ENCODE data around the gene SLC19A2. TPM values are rescaled to one million over a fixed set of nuclear protein-coding genes. Genes with fewer than 3 reads are reported as not detected.
A peak's percentile ranks its signal among the peaks of the same experiment; 100 is the strongest.
"Not testable (repeated sequence)": the region's sequence is repeated elsewhere in the genome, so short reads cannot be mapped to it uniquely, and the experiment has no call there.

The SLC19A2 gene, protein sequence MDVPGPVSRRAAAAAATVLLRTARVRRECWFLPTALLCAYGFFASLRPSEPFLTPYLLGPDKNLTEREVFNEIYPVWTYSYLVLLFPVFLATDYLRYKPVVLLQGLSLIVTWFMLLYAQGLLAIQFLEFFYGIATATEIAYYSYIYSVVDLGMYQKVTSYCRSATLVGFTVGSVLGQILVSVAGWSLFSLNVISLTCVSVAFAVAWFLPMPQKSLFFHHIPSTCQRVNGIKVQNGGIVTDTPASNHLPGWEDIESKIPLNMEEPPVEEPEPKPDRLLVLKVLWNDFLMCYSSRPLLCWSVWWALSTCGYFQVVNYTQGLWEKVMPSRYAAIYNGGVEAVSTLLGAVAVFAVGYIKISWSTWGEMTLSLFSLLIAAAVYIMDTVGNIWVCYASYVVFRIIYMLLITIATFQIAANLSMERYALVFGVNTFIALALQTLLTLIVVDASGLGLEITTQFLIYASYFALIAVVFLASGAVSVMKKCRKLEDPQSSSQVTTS
- total RNA-seq (1 to 10 TPM; 8.3 to 9.3 TPM), polyA plus RNA-seq (0.62 TPM)

DNA sequence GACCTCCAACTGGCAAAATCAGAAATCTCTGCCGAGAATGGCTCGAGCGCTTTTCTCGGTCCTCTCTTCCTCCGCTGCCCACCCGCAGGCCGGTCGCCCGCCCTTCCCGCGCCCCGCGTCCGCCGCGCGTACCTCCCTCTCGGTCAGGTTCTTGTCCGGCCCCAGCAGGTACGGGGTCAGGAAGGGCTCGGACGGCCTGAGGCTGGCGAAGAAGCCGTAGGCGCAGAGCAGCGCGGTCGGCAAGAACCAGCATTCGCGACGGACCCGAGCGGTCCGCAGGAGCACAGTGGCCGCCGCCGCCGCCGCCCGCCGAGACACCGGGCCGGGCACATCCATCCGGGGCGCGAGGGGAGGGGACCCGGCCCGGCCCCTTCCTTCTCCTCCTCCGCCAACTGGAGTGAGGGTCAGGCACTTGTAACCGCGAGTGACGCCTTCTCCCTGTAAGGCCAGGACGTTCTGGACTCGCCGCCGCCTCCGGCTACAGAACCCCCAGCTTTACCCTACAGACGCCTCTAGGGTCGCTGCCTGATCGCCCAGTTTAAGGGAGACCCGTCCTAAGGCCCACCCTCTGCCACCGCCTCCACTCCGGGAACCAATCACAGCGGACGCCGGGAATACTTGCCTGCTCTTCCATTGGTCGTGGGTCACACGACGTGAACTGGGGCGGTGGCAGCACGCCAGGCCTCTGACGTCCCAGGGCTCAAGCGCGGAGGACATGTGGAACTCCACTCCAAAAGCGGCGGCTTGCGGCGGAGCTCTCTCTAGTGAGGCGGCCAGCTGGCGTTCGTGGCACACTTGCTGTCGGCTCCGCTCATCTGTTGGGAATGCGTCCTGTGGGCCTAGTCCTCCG, at the start of gene SLC19A2:
Gene SLC19A2 (minus strand): TSS at position 514 of the 850 bp plus-strand sequence. CDS start 178 bp downstream, at position 336.
- H3K27me3 ChIP-seq (ENCODE audit: insufficient read depth, low read length, poor library complexity, severe bottlenecking), result no peaks in the 10 kb centered on the region
- H3K36me3 ChIP-seq (ENCODE audit: insufficient read depth, low read length), result no peaks in the 10 kb centered on the region
- peak; percentile 89 to 96 (median 92) for DNase-seq
- no peaks in the 10 kb centered on the region for H3K9me3 ChIP-seq (ENCODE audit: low read length)
- Mint-ChIP-seq H3K36me3 (peaks cover 0 to 9% (median 0%) of the 10 kb centered on the region in 3 donors), H3K4me1 (peaks cover 32 to 36% (median 33%) of the 10 kb centered on the region in 3 donors), H3K27me3 (peaks cover 4 to 6% of the 10 kb centered on the region in 2 donors), H3K9me3 (no peaks in the 10 kb centered on the region), H3K4me3 (peak within 1 kb of the TSS; percentile 88 to 100 (median 94)), H3K27ac (peak within 1 kb of the TSS; percentile 83 to 97 (median 94))
- peaks cover 13% of the 10 kb centered on the region for H3K4me1 ChIP-seq (ENCODE audit: insufficient read depth, low read length)
- peak within 1 kb of the TSS; percentile 88 for H3K4me3 ChIP-seq (ENCODE audit: low read length)
- H3K27ac ChIP-seq (ENCODE audit: low read depth, low read length), result peak within 1 kb of the TSS; percentile 78
- ChIA-PET POLR2A (interaction anchor here (0.7 kb wide), 1 partner anchor 1143 kb away, joined by 4 read pairs; no protein-coding TSS in a partner anchor), CTCF (interaction anchor here (0.9 to 1.0 kb wide), 2 partner anchors 43 to 61 kb away, joined by 3 to 4 read pairs; no protein-coding TSS in a partner anchor)

DNA sequence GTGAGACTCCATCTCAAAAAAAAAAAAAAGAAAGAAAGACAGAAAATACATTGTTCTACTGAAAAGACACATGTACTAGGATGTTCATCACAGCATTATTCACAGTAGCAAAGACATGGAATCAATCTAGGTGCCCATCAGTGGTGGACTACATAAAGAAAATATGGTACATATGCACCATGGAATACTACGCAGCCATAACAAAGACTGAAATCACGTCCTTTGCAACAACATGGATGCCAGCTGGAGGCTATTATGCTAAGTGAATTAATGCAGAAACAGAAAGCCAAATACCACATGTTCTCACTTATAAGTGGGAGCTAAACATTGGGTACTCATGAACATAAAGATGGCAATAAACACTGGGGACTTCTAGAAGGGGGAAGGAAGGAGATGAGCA, 48.9 kb upstream of the SLC19A2 start:
- no peaks in the 10 kb centered on the region for H3K36me3 ChIP-seq (ENCODE audit: insufficient read depth, low read length)
- H3K4me1 ChIP-seq (ENCODE audit: insufficient read depth, low read length), result no peaks in the 10 kb centered on the region
- Mint-ChIP-seq H3K4me1 (no peaks in the 10 kb centered on the region), H3K36me3 (no peaks in the 10 kb centered on the region), H3K27me3 (peaks cover 10 to 35% of the 10 kb centered on the region in 2 donors), H3K9me3 (no peaks in the 10 kb centered on the region), H3K27ac (no peak overlapping the region), H3K4me3 (no peak overlapping the region)
- DNase-seq, result no peak
- ChIA-PET CTCF (no interaction called here), POLR2A (no interaction called here)
- H3K27ac ChIP-seq (ENCODE audit: low read depth, low read length), result no peak overlapping the region
- H3K4me3 ChIP-seq (ENCODE audit: low read length), result no peak overlapping the region
- no peaks in the 10 kb centered on the region for H3K27me3 ChIP-seq (ENCODE audit: insufficient read depth, low read length, poor library complexity, severe bottlenecking)
- no peaks in the 10 kb centered on the region for H3K9me3 ChIP-seq (ENCODE audit: low read length)

DNA sequence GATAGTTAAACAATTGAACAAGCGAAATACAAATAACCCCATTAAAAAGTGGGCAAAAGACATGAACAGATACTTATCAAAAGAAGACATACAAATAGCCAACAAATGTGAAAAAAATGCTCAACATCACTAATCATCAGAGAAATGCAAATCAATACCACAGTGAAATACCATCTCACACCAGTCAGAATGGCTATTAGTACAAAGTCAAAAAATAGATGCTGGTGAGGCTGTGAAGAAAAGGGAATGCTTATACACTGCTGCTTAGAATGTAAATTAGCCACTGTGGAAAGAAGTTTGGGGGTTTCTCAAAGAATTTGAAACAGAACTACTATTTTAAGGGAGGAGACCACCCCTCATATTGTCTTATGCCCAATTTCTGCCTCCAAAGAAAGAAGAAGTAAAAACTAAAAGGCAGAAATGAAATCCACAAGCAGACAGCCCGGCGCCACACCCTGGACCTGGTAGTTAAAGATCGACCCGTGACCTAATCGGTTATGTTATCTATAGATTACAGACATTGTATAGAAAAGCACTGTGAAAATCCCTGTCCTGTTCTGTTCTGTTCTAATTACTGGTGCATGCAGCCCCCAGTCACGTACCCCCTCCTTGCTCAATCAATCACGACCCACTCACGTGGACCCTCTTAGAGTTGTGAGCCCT, 47.9 kb upstream of the SLC19A2 start:
- POLR2A ChIA-PET; H3K27me3 ChIP-seq (ENCODE audit: insufficient read depth, low read length, poor library complexity, severe bottlenecking); H3K27ac Mint-ChIP-seq; H3K36me3 ChIP-seq (ENCODE audit: insufficient read depth, low read length); H3K36me3 Mint-ChIP-seq; H3K4me3 Mint-ChIP-seq; DNase-seq; H3K9me3 ChIP-seq (ENCODE audit: low read length); H3K4me1 ChIP-seq (ENCODE audit: insufficient read depth, low read length); H3K4me1 Mint-ChIP-seq; CTCF ChIA-PET; H3K4me3 ChIP-seq (ENCODE audit: low read length); H3K9me3 Mint-ChIP-seq; H3K27ac ChIP-seq (ENCODE audit: low read depth, low read length): not testable (repeated sequence)
- peaks cover 10 to 42% of the 10 kb centered on the region in 2 donors for H3K27me3 Mint-ChIP-seq

DNA sequence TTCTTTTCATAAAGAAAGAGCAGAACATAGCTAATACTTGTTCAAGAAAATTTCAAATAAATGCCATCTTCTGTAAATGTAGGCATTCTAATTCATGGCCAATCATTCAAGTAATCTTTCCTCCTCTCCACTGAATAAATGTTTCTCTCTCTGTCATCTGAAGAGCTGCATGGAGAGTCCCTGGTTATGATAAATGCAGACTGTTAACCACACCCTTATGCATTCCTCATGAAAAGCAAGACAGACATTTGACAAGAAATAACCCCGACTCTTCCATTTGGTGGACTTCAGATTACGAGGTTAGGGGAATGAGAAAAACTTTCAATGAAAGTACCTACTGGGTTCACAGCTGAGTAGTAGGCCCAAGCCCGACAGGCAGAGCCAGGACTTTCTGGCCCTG, 44.7 kb upstream of the SLC19A2 start:
- Histone ChIP-seq H3K27me3 (ENCODE audit: insufficient read depth, low read length, poor library complexity, severe bottlenecking) (no peaks in the 10 kb centered on the region), H3K4me1 (ENCODE audit: insufficient read depth, low read length) (no peaks in the 10 kb centered on the region), H3K4me3 (ENCODE audit: low read length) (no peak overlapping the region), H3K36me3 (ENCODE audit: insufficient read depth, low read length) (no peaks in the 10 kb centered on the region), H3K9me3 (ENCODE audit: low read length) (no peaks in the 10 kb centered on the region), H3K27ac (ENCODE audit: low read depth, low read length) (no peak overlapping the region)
- ChIA-PET POLR2A (no interaction called here), CTCF (interaction anchor here (1.2 kb wide), 1 partner anchor 20 kb away, joined by 3 read pairs; no protein-coding TSS in a partner anchor)
- no peak overlapping the region for H3K4me3 Mint-ChIP-seq
- peaks cover 10 to 44% of the 10 kb centered on the region in 2 donors for H3K27me3 Mint-ChIP-seq
- peaks cover 0 to 5% (median 0%) of the 10 kb centered on the region in 3 donors for H3K4me1 Mint-ChIP-seq
- H3K9me3 Mint-ChIP-seq, result no peaks in the 10 kb centered on the region
- no peak for DNase-seq
- H3K27ac Mint-ChIP-seq, result no peak overlapping the region
- no peaks in the 10 kb centered on the region for H3K36me3 Mint-ChIP-seq

DNA sequence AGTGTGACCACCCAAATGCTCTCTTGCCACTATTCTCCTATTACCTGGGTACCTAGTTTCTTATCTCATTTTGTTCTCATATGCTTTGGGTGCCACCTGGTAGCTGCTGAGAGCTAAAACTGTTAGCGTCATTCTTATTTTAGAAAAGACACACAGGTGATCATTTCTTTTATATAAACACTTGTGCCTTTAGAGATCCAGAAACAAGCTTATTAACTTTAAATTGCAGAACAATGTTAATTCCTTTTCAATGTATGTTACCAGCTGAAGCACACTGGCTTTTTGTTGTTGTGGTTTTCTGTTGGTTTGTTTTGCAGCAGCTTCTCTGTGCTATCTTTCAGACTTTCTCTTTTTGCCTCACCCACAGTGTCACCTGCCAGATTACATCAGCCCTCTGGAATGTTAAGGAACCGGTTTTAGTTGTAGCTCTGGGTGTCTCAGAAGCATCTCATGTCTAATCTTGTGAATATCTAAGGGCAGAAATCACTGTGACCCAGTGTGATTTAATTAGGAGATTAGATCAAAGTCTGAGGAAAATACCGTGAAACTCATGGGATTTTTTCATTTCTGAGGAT, 43.4 kb upstream of the SLC19A2 start:
- Histone ChIP-seq H3K4me3 (ENCODE audit: low read length) (no peak overlapping the region), H3K9me3 (ENCODE audit: low read length) (no peaks in the 10 kb centered on the region), H3K27me3 (ENCODE audit: insufficient read depth, low read length, poor library complexity, severe bottlenecking) (no peaks in the 10 kb centered on the region), H3K4me1 (ENCODE audit: insufficient read depth, low read length) (no peaks in the 10 kb centered on the region), H3K27ac (ENCODE audit: low read depth, low read length) (no peak overlapping the region), H3K36me3 (ENCODE audit: insufficient read depth, low read length) (no peaks in the 10 kb centered on the region)
- POLR2A ChIA-PET, result no interaction called here
- Mint-ChIP-seq H3K4me1 (peaks cover 0 to 5% (median 0%) of the 10 kb centered on the region in 3 donors), H3K27me3 (peaks cover 10 to 40% of the 10 kb centered on the region in 2 donors), H3K36me3 (peaks cover 0 to 2% (median 0%) of the 10 kb centered on the region in 3 donors), H3K4me3 (no peak overlapping the region), H3K9me3 (no peaks in the 10 kb centered on the region), H3K27ac (no peak overlapping the region)
- DNase-seq, result no peak
- CTCF ChIA-PET, result interaction anchor here (1.0 to 1.3 kb wide), 2 partner anchors 17 to 43 kb away, joined by 3 read pairs; partner anchors contain the start of gene SLC19A2

DNA sequence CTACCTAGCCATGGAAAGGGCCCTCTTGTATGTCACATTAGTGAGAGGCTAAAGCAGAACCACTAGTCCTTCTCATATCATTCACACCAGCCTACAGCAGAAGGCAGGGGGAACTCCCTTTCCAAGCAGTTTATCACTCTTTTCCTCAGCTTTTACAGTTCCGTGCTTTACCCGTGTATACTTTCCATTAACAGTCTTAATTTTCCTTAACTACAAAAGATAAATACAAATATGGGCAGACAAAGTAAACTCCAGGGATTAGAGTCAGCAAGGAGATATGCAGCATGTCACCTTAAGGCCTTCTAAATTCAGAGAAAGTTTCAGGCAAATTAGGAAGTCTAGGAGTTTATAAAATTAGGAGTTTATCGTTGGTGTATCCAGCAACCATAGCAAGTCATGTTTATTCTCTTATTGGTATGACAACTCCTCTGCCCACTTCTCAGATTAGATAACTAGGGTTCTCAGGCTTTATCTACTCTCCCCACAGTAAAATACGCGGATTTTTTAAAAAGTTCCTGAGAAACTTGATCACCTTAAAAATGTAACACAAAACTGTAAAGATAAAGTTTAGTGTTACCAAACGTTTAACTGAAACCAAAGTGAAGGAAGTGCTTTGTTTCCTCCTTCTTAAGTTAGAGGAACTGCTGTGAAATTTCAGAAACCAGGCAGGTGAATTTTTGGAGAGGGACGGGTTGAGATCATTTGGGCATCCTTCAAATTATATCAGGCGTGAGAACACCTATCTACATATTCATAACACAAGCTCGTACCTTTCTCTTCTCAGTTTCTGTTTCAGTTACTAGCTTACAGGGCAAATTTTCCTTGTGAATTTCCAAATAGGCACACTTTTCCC, 42.7 kb upstream of the SLC19A2 start:
- H3K9me3 ChIP-seq (ENCODE audit: low read length), result no peaks in the 10 kb centered on the region
- Mint-ChIP-seq H3K4me1 (peaks cover 0 to 5% (median 0%) of the 10 kb centered on the region in 3 donors), H3K36me3 (peaks cover 0 to 2% (median 0%) of the 10 kb centered on the region in 3 donors), H3K9me3 (no peaks in the 10 kb centered on the region), H3K4me3 (no peak overlapping the region), H3K27ac (no peak overlapping the region), H3K27me3 (peaks cover 9 to 34% of the 10 kb centered on the region in 2 donors)
- H3K4me3 ChIP-seq (ENCODE audit: low read length), result no peak overlapping the region
- no peaks in the 10 kb centered on the region for H3K27me3 ChIP-seq (ENCODE audit: insufficient read depth, low read length, poor library complexity, severe bottlenecking)
- ChIA-PET CTCF (interaction anchor here (1.0 to 1.3 kb wide), 2 partner anchors 18 to 42 kb away, joined by 3 read pairs; partner anchors contain the start of gene SLC19A2), POLR2A (no interaction called here)
- no peaks in the 10 kb centered on the region for H3K36me3 ChIP-seq (ENCODE audit: insufficient read depth, low read length)
- H3K27ac ChIP-seq (ENCODE audit: low read depth, low read length), result no peak overlapping the region
- DNase-seq, result no peak
- no peaks in the 10 kb centered on the region for H3K4me1 ChIP-seq (ENCODE audit: insufficient read depth, low read length)
